Sigmoid colon (tissue), 7 donors: Measurements from ENCODE around the gene ITK. TPM values are rescaled to one million over a fixed set of nuclear protein-coding genes. Genes with fewer than 3 reads are reported as not detected.

Source experiments
- DNase-seq: peaks from one replicate; pipeline ENCODE4 v3.0.0-alpha.2; 2019
- H3K27ac ChIP-seq, 4 donors: fragments of 200-600 bp; sonication (generic); one replicate each; pipeline ENCODE4 v1.5.1; 2016 to 2019; ENCODE audit warnings: mild to moderate bottlenecking in 1 of 4
- H3K27me3 ChIP-seq, 3 donors: fragments of 200-600 bp; sonication (generic); one replicate each; pipeline ENCODE4 v1.5.1; 2019; ENCODE audit warnings: mild to moderate bottlenecking in 1 of 3
- H3K36me3 ChIP-seq, 4 donors: fragments of 200-600 bp; sonication (generic); one replicate each; pipeline ENCODE4 v1.5.1; 2016 to 2019
- H3K4me1 ChIP-seq, 4 donors: fragments of 200-600 bp; sonication (generic); one replicate each; pipeline ENCODE4 v1.5.1; 2017 to 2019
- H3K4me3 ChIP-seq, 4 donors: fragments of 200-600 bp; sonication (generic); one replicate each; pipeline ENCODE4 v1.5.1; 2017 to 2019; ENCODE audit warnings: mild to moderate bottlenecking in 2 of 4, moderate library complexity in 1 of 4
- H3K9me3 ChIP-seq, 4 donors: fragments of 200-600 bp in 3 of 4; sonication (generic) in 3 of 4; one replicate each; pipeline versions ENCODE4 v1.5.1 to v1.6.1; 2013 to 2019
- CTCF ChIP-seq, 4 experiments: fragments of 450-650 bp in 3 of 4; fragments of 200-600 bp in 1 of 4; IDR thresholded peaks; one replicate each; pipeline ENCODE4 v1.5.1; 2016 to 2019; ENCODE audit warnings: antibody characterized with exemption in 4 of 4, mild to moderate bottlenecking in 3 of 4, moderate library complexity in 2 of 4
- EP300 ChIP-seq, 4 donors: sonication (generic); formaldehyde crosslinking; IDR thresholded peaks; one replicate each; pipeline ENCODE4 v1.6.1; 2017; ENCODE audit warnings: antibody characterized with exemption in 4 of 4
- POLR2A ChIP-seq, 2 donors: fragments of 450-650 bp; IDR thresholded peaks; one replicate each; pipeline ENCODE4 v1.6.1; 2016; ENCODE audit warnings: antibody characterized with exemption in 2 of 2, mild to moderate bottlenecking in 2 of 2, moderate library complexity in 2 of 2
- POLR2AphosphoS5 ChIP-seq, 4 donors: sonication (generic); formaldehyde crosslinking; IDR thresholded peaks; one replicate each; pipeline ENCODE4 v1.6.1; 2017; ENCODE audit warnings: antibody characterized with exemption in 4 of 4
- WGBS, 2 donors: extraction: QIAGEN DNeasy Blood & Tissue Kit; methylation state at CpG; one replicate each; pipeline ENCODE4 v1.1.7; 2013; 5-methylcytosine and 5-hydroxymethylcytosine counted together
- intact Hi-C: fragments of 100-400 bp; cut with DNase I; formaldehyde crosslinking; loops from one replicate; pipeline ENCODE4 v1.15.1; 2023
- polyA plus RNA-seq, 3 donors: library from polyadenylated mRNA; stranded (reverse); fragments of 200-250 nt; gene quantifications; one replicate each; pipeline ENCODE4 v1.2.3, GENCODE V29; 2013
- total RNA-seq, 4 donors: library from RNA; depleted of rRNA; stranded (reverse); fragments of >200 nt; gene quantifications; one replicate each; pipeline ENCODE4 v1.1.0, GENCODE V29; 2016
- donor health status: healthy with polysubstance abuse.
- donor health status: Bipolar disorder and iron deficiency.
- donor health status: healthy.

Gene ITK
- total and polyA plus RNA-seq, 7 donors, result 0.60 to 15.1 (median 1.5) TPM

GRCh38 chr5:157283434-157283833, 102.8 kb downstream of the ITK start:
- intact Hi-C loops, result no loop called here
- Histone ChIP-seq H3K9me3 (peaks cover 0 to 2% (median 0%) of the 10 kb centered on the region in 4 donors), H3K27me3 (no peaks in the 10 kb centered on the region), H3K4me1 (no peaks in the 10 kb centered on the region), H3K36me3 (no peaks in the 10 kb centered on the region), H3K27ac (no peak overlapping the region), H3K4me3 (no peak overlapping the region)
- no peak for DNase-seq
- no peak for TF ChIP-seq EP300 (IDR thresholded peaks at IDR 0.05)
- no peak for TF ChIP-seq POLR2A (IDR thresholded peaks at IDR 0.05)
- TF ChIP-seq CTCF (IDR thresholded peaks at IDR 0.05), result no peak
- no peak for TF ChIP-seq POLR2AphosphoS5 (IDR thresholded peaks at IDR 0.05)
- 60 to 81% methylated on average over 3 of the region's 3 CpGs for WGBS, 2 donors

GRCh38 chr5:157284458-157285212, 104.0 kb downstream of the ITK start:
- TF ChIP-seq POLR2A (IDR thresholded peaks at IDR 0.05), result no peak
- no peak for TF ChIP-seq EP300 (IDR thresholded peaks at IDR 0.05)
- no peak overlapping the region for H3K27ac ChIP-seq
- 88 to 93% methylated on average over 6 of the region's 6 CpGs for WGBS, 2 donors
- H3K36me3 ChIP-seq, result no peaks in the 10 kb centered on the region
- DNase-seq, result no peak
- intact Hi-C loops, result no loop called here
- no peaks in the 10 kb centered on the region for H3K4me1 ChIP-seq
- H3K4me3 ChIP-seq, result no peak overlapping the region
- no peaks in the 10 kb centered on the region for H3K27me3 ChIP-seq
- H3K9me3 ChIP-seq, result peaks cover 0 to 2% (median 0%) of the 10 kb centered on the region in 4 donors

GRCh38 chr5:157285310-157286035, 104.8 kb downstream of the ITK start:
- DNase-seq, result no peak
- Histone ChIP-seq H3K4me1 (no peaks in the 10 kb centered on the region), H3K9me3 (peaks cover 0 to 2% (median 0%) of the 10 kb centered on the region in 4 donors), H3K4me3 (no peak overlapping the region), H3K27ac (no peak overlapping the region), H3K36me3 (no peaks in the 10 kb centered on the region), H3K27me3 (no peaks in the 10 kb centered on the region)
- TF ChIP-seq CTCF (IDR thresholded peaks at IDR 0.05), result no peak
- no peak for TF ChIP-seq POLR2AphosphoS5 (IDR thresholded peaks at IDR 0.05)
- no peak for TF ChIP-seq POLR2A (IDR thresholded peaks at IDR 0.05)
- no peak for TF ChIP-seq EP300 (IDR thresholded peaks at IDR 0.05)
- 92 to 93% methylated on average over 10 of the region's 10 CpGs for WGBS, 2 donors
- intact Hi-C loops, result no loop called here

GRCh38 chr5:157286761-157287211, 106.1 kb downstream of the ITK start:
- intact Hi-C loops, result no loop called here
- Histone ChIP-seq H3K36me3 (no peaks in the 10 kb centered on the region), H3K27me3 (no peaks in the 10 kb centered on the region), H3K4me1 (no peaks in the 10 kb centered on the region), H3K27ac (no peak overlapping the region), H3K9me3 (peaks cover 0 to 2% (median 0%) of the 10 kb centered on the region in 4 donors), H3K4me3 (no peak overlapping the region)
- 89 to 91% methylated on average over 7 of the region's 7 CpGs for WGBS, 2 donors
- DNase-seq, result no peak
- TF ChIP-seq CTCF (IDR thresholded peaks at IDR 0.05) (no peak), EP300 (IDR thresholded peaks at IDR 0.05) (no peak), POLR2AphosphoS5 (IDR thresholded peaks at IDR 0.05) (no peak), POLR2A (IDR thresholded peaks at IDR 0.05) (no peak)

GRCh38 chr5:157288405-157289163, 107.9 kb downstream of the ITK start:
- intact Hi-C loops, result no loop called here

More at GRCh38 chr5:157288405-157289163, 107.9 kb downstream of the ITK start:
- Histone ChIP-seq H3K9me3 (no peaks in the 10 kb centered on the region), H3K36me3 (no peaks in the 10 kb centered on the region), H3K27ac (no peak overlapping the region), H3K4me1 (no peaks in the 10 kb centered on the region), H3K27me3 (no peaks in the 10 kb centered on the region), H3K4me3 (no peak overlapping the region)
- no peak for TF ChIP-seq CTCF (IDR thresholded peaks at IDR 0.05)
- DNase-seq, result no peak
- 76 to 77% methylated on average over 4 of the region's 4 CpGs for WGBS, 2 donors
